Eye (tissue), 1 donor: Measurements from ENCODE around the gene VPS72.

Experiments used
- DNase-seq: peaks from one replicate; pipeline ENCODE4 v3.0.0-alpha.2; 2015

VPS72 gene

GRCh38 chr1:151184211-151184610 lies 5.8 kb downstream of the VPS72 start:
- DNase-seq = no peak

GRCh38 chr1:151176514-151177045 lies 13.4 kb downstream of the VPS72 start:
- DNase-seq = no peak

- no peak for DNase-seq
Measured at GRCh38 chr1:151175863-151176262, 14.1 kb downstream of the VPS72 start, which contains the start of gene TMOD4. Gene TMOD4 (minus strand): TSS chr1:151175981. CDS start chr1:151174875, 1,106 bp downstream.

GRCh38 chr1:151175041-151175741 lies 14.8 kb downstream of the VPS72 start:
- DNase-seq = peak; percentile 12

- no peak for DNase-seq
Measured at GRCh38 chr1:151171190-151171589, 18.8 kb downstream of the VPS72 start.

GRCh38 chr1:151167116-151167515 lies 22.9 kb downstream of the VPS72 start:
- DNase-seq = no peak

GRCh38 chr1:151166505-151166956 lies 23.5 kb downstream of the VPS72 start:
- no peak for DNase-seq

- DNase-seq = peak; percentile 100
Measured at GRCh38 chr1:151165738-151166504, 24.1 kb downstream of the VPS72 start, which contains the start of the genes LYSMD1 and SCNM1. Gene LYSMD1 (minus strand): TSS chr1:151165902. CDS start chr1:151165258, 644 bp downstream. Gene SCNM1 (plus strand): TSS chr1:151166144. CDS start chr1:151166153, 9 bp downstream.

GRCh38 chr1:151165281-151165737 lies 24.7 kb downstream of the VPS72 start:
- DNase-seq = no peak

GRCh38 chr1:151164732-151165280 lies 25.2 kb downstream of the VPS72 start:
- no peak for DNase-seq

- DNase-seq = no peak
Measured at GRCh38 chr1:151159373-151159772, 30.6 kb downstream of the VPS72 start.

- DNase-seq = no peak
Measured at GRCh38 chr1:151158751-151159251, 31.2 kb downstream of the VPS72 start.

GRCh38 chr1:151158326-151158725 lies 31.7 kb downstream of the VPS72 start:
- DNase-seq = no peak

- DNase-seq = no peak
Measured at GRCh38 chr1:151157067-151157531, 32.9 kb downstream of the VPS72 start.

GRCh38 chr1:151156515-151156819 lies 33.5 kb downstream of the VPS72 start, which contains the start of gene TNFAIP8L2:
Gene TNFAIP8L2 (plus strand): TSS chr1:151156649. CDS start chr1:151158698, 2,049 bp downstream.
- no peak for DNase-seq

GRCh38 chr1:151147665-151148064 lies 42.3 kb downstream of the VPS72 start:
- no peak for DNase-seq

GRCh38 chr1:151147132-151147503 lies 42.9 kb downstream of the VPS72 start:
- no peak for DNase-seq

GRCh38 chr1:151146412-151147131 lies 43.4 kb downstream of the VPS72 start, which contains the start of gene SEMA6C:
Gene SEMA6C (minus strand): TSS chr1:151146631. CDS start chr1:151142621, 4,010 bp downstream.
- peak; percentile 95 for DNase-seq

GRCh38 chr1:151146072-151146411 lies 44.0 kb downstream of the VPS72 start:
- DNase-seq = peak; percentile 63

- DNase-seq = no peak
Measured at GRCh38 chr1:151145304-151146071, 44.5 kb downstream of the VPS72 start.
